ENCODE measurements around the gene UPP1.

DNA sequence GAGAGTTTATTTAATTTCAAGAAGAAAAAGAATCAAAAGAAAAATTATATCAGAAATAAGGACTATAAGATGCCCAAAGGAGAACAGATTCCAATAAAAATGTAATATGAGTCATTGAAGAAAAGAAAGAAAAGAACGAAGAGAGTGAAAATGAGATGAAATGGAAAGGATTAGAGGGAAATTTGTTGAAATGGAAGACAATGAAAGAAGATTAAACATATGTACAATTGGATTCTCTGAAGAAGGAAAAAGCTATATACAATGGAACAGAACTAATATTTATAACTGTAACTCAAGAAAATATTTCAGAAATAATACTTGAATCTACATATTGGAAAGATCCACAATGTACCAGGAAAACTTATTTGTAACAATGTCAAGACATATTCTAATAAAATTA, 25.1 kb upstream of the UPP1 start:
- TF ChIP-seq SMC3 (IDR thresholded peaks at IDR 0.05; ENCODE audit: low read depth, low read length) (no peak), POLR2A (IDR thresholded peaks at IDR 0.05; ENCODE audit: low read depth, low read length) (no peak), RAD21 (IDR thresholded peaks at IDR 0.05; ENCODE audit: low read length) (no peak), USF2 (IDR thresholded peaks at IDR 0.05; ENCODE audit: low read depth, low read length) (no peak)
- TF ChIP-seq, protein P1, sequence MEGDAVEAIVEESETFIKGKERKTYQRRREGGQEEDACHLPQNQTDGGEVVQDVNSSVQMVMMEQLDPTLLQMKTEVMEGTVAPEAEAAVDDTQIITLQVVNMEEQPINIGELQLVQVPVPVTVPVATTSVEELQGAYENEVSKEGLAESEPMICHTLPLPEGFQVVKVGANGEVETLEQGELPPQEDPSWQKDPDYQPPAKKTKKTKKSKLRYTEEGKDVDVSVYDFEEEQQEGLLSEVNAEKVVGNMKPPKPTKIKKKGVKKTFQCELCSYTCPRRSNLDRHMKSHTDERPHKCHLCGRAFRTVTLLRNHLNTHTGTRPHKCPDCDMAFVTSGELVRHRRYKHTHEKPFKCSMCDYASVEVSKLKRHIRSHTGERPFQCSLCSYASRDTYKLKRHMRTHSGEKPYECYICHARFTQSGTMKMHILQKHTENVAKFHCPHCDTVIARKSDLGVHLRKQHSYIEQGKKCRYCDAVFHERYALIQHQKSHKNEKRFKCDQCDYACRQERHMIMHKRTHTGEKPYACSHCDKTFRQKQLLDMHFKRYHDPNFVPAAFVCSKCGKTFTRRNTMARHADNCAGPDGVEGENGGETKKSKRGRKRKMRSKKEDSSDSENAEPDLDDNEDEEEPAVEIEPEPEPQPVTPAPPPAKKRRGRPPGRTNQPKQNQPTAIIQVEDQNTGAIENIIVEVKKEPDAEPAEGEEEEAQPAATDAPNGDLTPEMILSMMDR (conservative IDR thresholded peaks at IDR 0.05; ENCODE audit: low read depth, low read length): no peak

Measured in IMR-90 (cell line).